Immature natural killer cell (primary cell): ENCODE results near the gene DCAF7. TPM values are rescaled to one million over a fixed set of nuclear protein-coding genes. Genes with fewer than 3 reads are reported as not detected.

Source experiments
- DNase-seq, 3 donors: peaks; one replicate each; pipeline ENCODE4 v3.0.0; 2022; ENCODE audit warnings: mixed read lengths in 1 of 3
- H3K27ac Mint-ChIP-seq, 6 donors: one replicate each; pipeline ENCODE4 v1.8.0; 2020; ENCODE audit warnings: mixed read lengths in 6 of 6, mild to moderate bottlenecking in 5 of 6, inconsistent platforms in 4 of 6, moderate library complexity in 3 of 6
- H3K27me3 Mint-ChIP-seq, 3 donors: one replicate each; pipeline ENCODE4 v1.8.0; 2020 to 2021; ENCODE audit warnings: low read depth in 3 of 3, mild to moderate bottlenecking in 3 of 3, mixed read lengths in 3 of 3, moderate library complexity in 3 of 3, inconsistent platforms in 1 of 3
- H3K36me3 Mint-ChIP-seq, 3 donors: one replicate each; pipeline ENCODE4 v1.8.0; 2020; ENCODE audit warnings: mixed read lengths in 3 of 3, inconsistent platforms in 2 of 3, mild to moderate bottlenecking in 2 of 3
- H3K4me1 Mint-ChIP-seq, 2 donors: one replicate each; pipeline ENCODE4 v1.8.0; 2020; ENCODE audit warnings: inconsistent platforms in 2 of 2, mild to moderate bottlenecking in 2 of 2, mixed read lengths in 2 of 2, moderate library complexity in 1 of 2
- H3K4me3 Mint-ChIP-seq, 5 donors: one replicate each; pipeline ENCODE4 v1.8.0; 2020; ENCODE audit warnings: mild to moderate bottlenecking in 5 of 5, mixed read lengths in 5 of 5, inconsistent platforms in 3 of 5, moderate library complexity in 3 of 5
- H3K9me3 Mint-ChIP-seq, 6 donors: one replicate each; pipeline ENCODE4 v1.8.0; 2020; ENCODE audit warnings: mild to moderate bottlenecking in 6 of 6, mixed read lengths in 6 of 6, inconsistent platforms in 4 of 6, moderate library complexity in 3 of 6
- polyA plus RNA-seq, 3 donors: library from polyadenylated mRNA; unstranded; fragments of 300-500 nt; fragmentation: Illumina TruSeq; gene quantifications; one replicate each; pipeline ENCODE4 v1.2.3, GENCODE V29; 2021

The DCAF7 gene
- polyA plus RNA-seq, 3 donors from 2014 or later: 69.2 to 124 (median 113) TPM

GRCh38 chr17:63564562-63564961 lies 14.3 kb downstream of the DCAF7 start:
- no peak for DNase-seq
- Mint-ChIP-seq H3K36me3 (no peaks in the 10 kb centered on the region), H3K4me3 (no peak overlapping the region), H3K27ac (peak overlapping the region in 2 of 6 donors; percentile 2 to 68), H3K27me3 (peaks cover 0 to 2% (median 0%) of the 10 kb centered on the region in 3 donors), H3K9me3 (no peaks in the 10 kb centered on the region), H3K4me1 (peaks cover 56 to 96% of the 10 kb centered on the region in 2 donors)

- H3K27ac Mint-ChIP-seq: peak overlapping the region in 2 of 6 donors; percentile 5 to 24
- H3K4me1 Mint-ChIP-seq: peaks cover 50 to 96% of the 10 kb centered on the region in 2 donors
Measured at GRCh38 chr17:63567229-63567628, 17.0 kb downstream of the DCAF7 start.

GRCh38 chr17:63568563-63568962 lies 18.3 kb downstream of the DCAF7 start:
- Mint-ChIP-seq H3K9me3 (no peaks in the 10 kb centered on the region), H3K27me3 (no peaks in the 10 kb centered on the region), H3K36me3 (no peaks in the 10 kb centered on the region), H3K27ac (peak overlapping the region in 1 of 6 donors; percentile 31), H3K4me1 (peaks cover 42 to 85% of the 10 kb centered on the region in 2 donors), H3K4me3 (no peak overlapping the region)
- DNase-seq: no peak

More at GRCh38 chr17:63567229-63567628, 17.0 kb downstream of the DCAF7 start:
- Mint-ChIP-seq H3K4me3 (no peak overlapping the region), H3K36me3 (no peaks in the 10 kb centered on the region), H3K27me3 (peaks cover 0 to 2% (median 0%) of the 10 kb centered on the region in 3 donors), H3K9me3 (no peaks in the 10 kb centered on the region)
- DNase-seq: no peak

DNA sequence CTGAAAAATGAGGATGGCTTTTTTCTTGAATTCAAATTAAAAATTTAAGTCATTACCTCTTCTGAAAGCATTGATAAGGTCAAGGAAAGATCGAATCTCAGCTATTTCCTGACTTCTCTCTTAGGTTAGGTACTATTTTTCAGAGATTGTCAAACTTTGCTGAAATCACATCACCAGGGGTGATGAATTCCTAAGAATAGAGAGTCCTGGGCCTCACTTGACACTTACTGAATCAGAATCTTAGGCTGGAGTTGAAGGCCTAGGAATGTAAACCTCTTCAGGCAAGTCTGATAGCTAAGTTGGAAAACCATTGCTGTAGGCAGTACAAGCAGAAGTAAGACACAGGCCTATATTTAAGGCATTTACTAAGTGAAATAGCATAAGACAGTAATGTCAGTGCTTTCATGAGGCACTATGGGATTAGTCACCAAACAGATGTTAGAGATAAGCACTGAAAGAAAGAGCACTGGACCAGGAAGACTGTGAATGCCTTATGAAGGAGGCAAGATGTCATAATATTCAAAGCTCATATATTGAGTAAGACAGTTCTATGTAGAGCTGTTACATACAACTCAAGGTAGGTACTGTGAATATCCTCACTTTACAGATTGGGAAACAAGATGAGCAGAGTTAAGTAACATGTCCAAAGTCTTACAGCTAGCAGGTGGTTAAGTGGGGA lies 21.5 kb downstream of the DCAF7 start:
- peak overlapping the region in 3 of 6 donors; percentile 2 to 40 (median 3) for H3K27ac Mint-ChIP-seq
- no peak overlapping the region for H3K4me3 Mint-ChIP-seq
- H3K4me1 Mint-ChIP-seq: peaks cover 40 to 76% of the 10 kb centered on the region in 2 donors
- H3K36me3 Mint-ChIP-seq: peaks cover 0 to 6% (median 0%) of the 10 kb centered on the region in 3 donors
- H3K9me3 Mint-ChIP-seq: no peaks in the 10 kb centered on the region
- DNase-seq: no peak
- H3K27me3 Mint-ChIP-seq: no peaks in the 10 kb centered on the region

DNA sequence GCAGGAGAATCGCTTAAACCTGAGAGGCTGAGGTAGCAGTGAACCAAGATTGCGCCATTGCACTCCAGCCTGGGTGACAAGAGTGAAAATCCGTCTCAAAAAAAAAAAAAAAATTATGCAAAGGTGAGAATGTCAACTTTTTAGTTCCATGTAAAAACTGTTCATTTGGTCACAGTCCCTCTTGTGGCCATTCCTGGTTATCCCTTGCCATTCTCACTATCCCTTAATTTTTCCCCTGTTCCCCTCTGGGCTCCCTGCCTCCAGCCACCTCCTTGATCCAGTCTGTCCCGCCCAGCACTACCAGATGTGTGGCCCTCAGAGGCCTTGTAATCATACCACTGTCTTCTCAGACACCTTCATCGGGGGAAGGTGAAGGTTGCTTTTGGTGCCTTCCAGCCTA lies 23.4 kb downstream of the DCAF7 start:
- H3K27ac Mint-ChIP-seq: peak overlapping the region in 2 of 6 donors; percentile 28 to 62

DNA sequence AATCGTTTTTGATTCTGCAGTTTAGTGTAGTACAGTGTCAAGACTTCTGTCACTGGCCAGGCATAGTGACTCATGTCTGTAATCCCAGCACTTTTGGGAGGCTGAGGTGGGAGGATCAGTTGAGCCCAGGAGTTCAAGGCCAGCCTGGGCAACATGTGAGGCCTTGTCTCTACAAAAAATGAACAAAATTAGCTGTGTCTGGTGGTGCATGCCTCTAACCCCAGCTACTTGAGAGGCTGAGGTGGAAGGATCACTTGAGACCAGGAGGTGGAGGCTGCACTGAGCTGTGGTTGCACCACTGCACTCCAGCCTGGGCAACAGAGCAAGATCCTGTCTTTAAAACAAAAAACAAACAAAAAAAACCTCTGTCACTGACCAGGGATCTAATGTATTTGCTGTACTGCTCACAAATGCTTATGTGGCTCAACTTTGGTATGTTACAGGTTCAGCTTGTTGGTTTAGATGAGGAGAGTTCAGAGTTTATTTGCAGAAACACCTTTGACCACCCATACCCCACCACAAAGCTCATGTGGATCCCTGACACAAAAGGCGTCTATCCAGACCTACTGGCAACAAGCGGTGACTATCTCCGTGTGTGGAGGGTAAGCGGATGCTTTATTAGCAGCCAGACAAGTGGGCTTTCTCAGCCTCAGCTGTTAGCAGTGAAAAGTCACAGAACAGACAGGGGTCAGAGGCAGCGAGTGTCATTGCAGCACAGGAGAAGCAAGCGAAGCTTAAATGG lies 27.9 kb downstream of the DCAF7 start:
- H3K27ac Mint-ChIP-seq: peak overlapping the region in 4 of 6 donors; percentile 20 to 71 (median 25)
- no peaks in the 10 kb centered on the region for H3K27me3 Mint-ChIP-seq
- peaks cover 0 to 27% (median 8%) of the 10 kb centered on the region in 3 donors for H3K36me3 Mint-ChIP-seq
- H3K9me3 Mint-ChIP-seq: no peaks in the 10 kb centered on the region
- no peak overlapping the region for H3K4me3 Mint-ChIP-seq
- no peak for DNase-seq
- H3K4me1 Mint-ChIP-seq: peaks cover 21 to 58% of the 10 kb centered on the region in 2 donors

More for the DNA sequence above, 23.4 kb downstream of the DCAF7 start:
- peaks cover 39 to 76% of the 10 kb centered on the region in 2 donors for H3K4me1 Mint-ChIP-seq
- no peak for DNase-seq
- H3K27me3 Mint-ChIP-seq: no peaks in the 10 kb centered on the region
- no peaks in the 10 kb centered on the region for H3K9me3 Mint-ChIP-seq
- H3K36me3 Mint-ChIP-seq: peaks cover 0 to 6% (median 0%) of the 10 kb centered on the region in 3 donors
- H3K4me3 Mint-ChIP-seq: no peak overlapping the region

DNA sequence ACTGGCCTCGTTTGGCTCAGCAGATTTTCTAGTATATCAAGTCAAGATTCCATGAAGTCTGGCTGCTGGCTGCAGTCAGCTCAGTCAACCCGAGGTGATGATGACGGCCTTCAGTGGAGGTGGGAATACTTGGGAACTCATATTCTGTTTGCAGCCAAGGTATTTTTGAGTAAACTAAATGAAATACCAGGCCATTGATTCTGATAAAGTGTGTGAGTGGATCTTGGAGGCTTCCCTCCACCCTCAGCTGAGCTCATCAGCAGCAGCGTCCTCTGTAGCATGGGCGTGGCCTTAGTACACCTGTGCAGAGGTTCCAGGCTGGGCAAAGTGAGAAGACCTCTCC lies 28.5 kb downstream of the DCAF7 start:
- Mint-ChIP-seq H3K27me3 (no peaks in the 10 kb centered on the region), H3K4me3 (no peak overlapping the region), H3K9me3 (no peaks in the 10 kb centered on the region), H3K4me1 (peaks cover 21 to 57% of the 10 kb centered on the region in 2 donors), H3K36me3 (peaks cover under 1 to 32% (median 8%) of the 10 kb centered on the region in 3 donors), H3K27ac (no peak overlapping the region)
- no peak for DNase-seq

- Mint-ChIP-seq H3K27me3 (peaks cover 0 to under 1% (median 0%) of the 10 kb centered on the region in 3 donors), H3K4me3 (no peak overlapping the region), H3K27ac (no peak overlapping the region), H3K9me3 (no peaks in the 10 kb centered on the region), H3K36me3 (peaks cover 3 to 29% (median 8%) of the 10 kb centered on the region in 3 donors), H3K4me1 (peaks cover 15 to 50% of the 10 kb centered on the region in 2 donors)
- DNase-seq: no peak
Measured at GRCh38 chr17:63579633-63580032, 29.4 kb downstream of the DCAF7 start.

GRCh38 chr17:63587770-63588169 lies 37.5 kb downstream of the DCAF7 start:
- Mint-ChIP-seq H3K27me3 (peaks cover 0 to 2% (median 1%) of the 10 kb centered on the region in 3 donors), H3K4me3 (no peak overlapping the region), H3K27ac (no peak overlapping the region), H3K36me3 (peaks cover 16 to 49% (median 25%) of the 10 kb centered on the region in 3 donors), H3K9me3 (no peaks in the 10 kb centered on the region), H3K4me1 (peaks cover 18 to 30% of the 10 kb centered on the region in 2 donors)
- DNase-seq: no peak

GRCh38 chr17:63588797-63589196 lies 38.5 kb downstream of the DCAF7 start:
- H3K4me1 Mint-ChIP-seq: peaks cover 21 to 34% of the 10 kb centered on the region in 2 donors
- no peak overlapping the region for H3K27ac Mint-ChIP-seq
- no peak for DNase-seq
- H3K36me3 Mint-ChIP-seq: peaks cover 16 to 39% (median 24%) of the 10 kb centered on the region in 3 donors
- no peaks in the 10 kb centered on the region for H3K9me3 Mint-ChIP-seq
- H3K4me3 Mint-ChIP-seq: no peak overlapping the region
- H3K27me3 Mint-ChIP-seq: peaks cover 0 to 2% (median 1%) of the 10 kb centered on the region in 3 donors

- Mint-ChIP-seq H3K4me3 (no peak overlapping the region), H3K9me3 (no peaks in the 10 kb centered on the region), H3K36me3 (peaks cover 16 to 37% (median 21%) of the 10 kb centered on the region in 3 donors), H3K4me1 (peaks cover 21 to 39% of the 10 kb centered on the region in 2 donors), H3K27ac (no peak overlapping the region), H3K27me3 (peaks cover 0 to 2% (median under 1%) of the 10 kb centered on the region in 3 donors)
- DNase-seq: no peak
Measured at GRCh38 chr17:63589646-63590045, 39.4 kb downstream of the DCAF7 start.

DNA sequence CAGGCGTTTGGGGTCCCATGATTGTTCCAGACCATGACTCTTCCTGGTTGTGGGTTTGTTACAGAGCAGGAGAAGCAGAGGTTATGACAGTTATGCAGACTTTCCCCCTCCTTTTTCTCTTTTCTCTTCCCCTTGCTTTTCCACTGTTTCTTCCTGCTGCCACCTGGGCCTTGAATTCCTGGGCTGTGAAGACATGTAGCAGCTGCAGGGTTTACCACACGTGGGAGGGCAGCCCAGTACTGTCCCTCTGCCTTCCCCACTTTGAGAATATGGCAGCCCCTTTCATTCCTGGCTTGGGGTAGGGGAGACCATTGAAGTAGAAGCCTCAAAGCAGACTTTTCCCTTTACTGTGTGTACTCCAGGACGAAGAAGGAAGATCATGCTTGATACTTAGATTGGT lies 42.5 kb downstream of the DCAF7 start:
- Mint-ChIP-seq H3K9me3 (no peaks in the 10 kb centered on the region), H3K36me3 (peaks cover 12 to 27% (median 21%) of the 10 kb centered on the region in 3 donors), H3K27ac (peak overlapping the region in 1 of 6 donors; percentile 28), H3K4me1 (peaks cover 21 to 31% of the 10 kb centered on the region in 2 donors), H3K4me3 (no peak overlapping the region), H3K27me3 (peaks cover 0 to 2% (median 0%) of the 10 kb centered on the region in 3 donors)
- no peak for DNase-seq

DNA sequence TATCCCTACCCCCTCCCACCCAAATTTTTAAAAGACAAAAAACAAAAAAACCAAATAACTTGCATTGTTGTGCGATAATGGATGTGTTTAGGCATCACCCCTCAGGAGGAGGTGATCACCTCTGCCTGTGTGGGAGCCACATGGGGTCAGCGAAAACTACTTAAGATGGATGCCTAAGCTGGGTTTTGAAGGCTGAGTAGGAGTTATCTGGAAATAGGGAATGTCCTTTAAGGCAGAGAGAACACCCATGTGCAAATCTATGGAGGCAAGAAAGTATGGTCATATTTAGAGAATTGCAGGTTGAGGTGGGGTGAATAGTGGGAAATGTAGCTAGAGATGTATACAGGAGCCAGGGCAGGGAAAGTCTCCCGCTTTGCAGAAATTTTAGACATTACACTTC lies 44.9 kb downstream of the DCAF7 start:
- H3K9me3 Mint-ChIP-seq: no peaks in the 10 kb centered on the region
- H3K4me1 Mint-ChIP-seq: peaks cover 34 to 45% of the 10 kb centered on the region in 2 donors
- H3K27me3 Mint-ChIP-seq: peaks cover 0 to 2% (median 0%) of the 10 kb centered on the region in 3 donors
- no peak overlapping the region for H3K4me3 Mint-ChIP-seq
- H3K36me3 Mint-ChIP-seq: peaks cover 2 to 15% (median 11%) of the 10 kb centered on the region in 3 donors
- peak overlapping the region in 1 of 6 donors; percentile 48 for H3K27ac Mint-ChIP-seq
- DNase-seq: no peak
